Measurements from ENCODE around the gene SLC7A7. TPM values are rescaled to one million over a fixed set of nuclear protein-coding genes. Genes with fewer than 3 reads are reported as not detected.
"Not testable (repeated sequence)": the region's sequence is repeated elsewhere in the genome, so short reads cannot be mapped to it uniquely, and the experiment has no call there.

SLC7A7 gene
- polyA plus RNA-seq, 3 donors: 262 to 425 (median 371) TPM

GRCh38 chr14:22830443-22831010, 15.3 kb upstream of the SLC7A7 start:
- H3K4me1 ChIP-seq (ENCODE audit: control insufficient read depth in 1 of 2, insufficient read depth in 2 of 2, low read length in 2 of 2): peaks cover 15 to 22% of the 10 kb centered on the region in 2 donors
- H3K4me3 Mint-ChIP-seq: peak overlapping the region; percentile 90 to 96
- peak overlapping the region in 1 of 2 donors; percentile 85 for H3K27ac ChIP-seq (ENCODE audit: low read depth in 1 of 2, low read length in 2 of 2)
- H3K4me3 ChIP-seq (replicated peaks in 1 of 3; ENCODE audit: low read depth in 2 of 3, low read length in 3 of 3): peak overlapping the region; percentile 65 to 93 (median 77)
- H3K27ac Mint-ChIP-seq: peak overlapping the region in 6 of 7 donors; percentile 60 to 96 (median 94)
- peaks cover 16% of the 10 kb centered on the region for H3K4me1 Mint-ChIP-seq
- H3K9me3 Mint-ChIP-seq: peaks cover 0 to 7% (median 0%) of the 10 kb centered on the region in 7 donors
- TF ChIP-seq CTCF (IDR thresholded peaks at IDR 0.05): no peak
- peaks cover 32 to 34% of the 10 kb centered on the region in 2 donors for H3K36me3 Mint-ChIP-seq
- intact Hi-C loops (cut with micrococcal nuclease): no loop called here
- H3K4me2 ChIP-seq (replicated peaks; ENCODE audit: extremely low read depth, low read length, poor library complexity, severe bottlenecking): peak overlapping the region; percentile 97
- no CpG with 5 or more reads among the region's 3 CpGs for WGBS (ENCODE audit: insufficient coverage)
- peak overlapping the region; percentile 82 for H3K9ac ChIP-seq (ENCODE audit: insufficient read depth, low read length, poor library complexity, severe bottlenecking)
- peaks cover 12% of the 10 kb centered on the region for H3K79me2 ChIP-seq (ENCODE audit: insufficient read depth, low read length)
- peak overlapping the region; percentile 97 for H2AFZ ChIP-seq (ENCODE audit: insufficient read depth, low read depth, low read length, poor library complexity, severe bottlenecking)
- H3K36me3 ChIP-seq (replicated peaks in 1 of 2; ENCODE audit: control insufficient read depth in 1 of 2, insufficient read depth in 2 of 2, low read length in 2 of 2): peaks cover 17 to 22% of the 10 kb centered on the region in 2 donors
- peaks cover 2 to 6% (median 3%) of the 10 kb centered on the region in 3 donors for H3K27me3 Mint-ChIP-seq (ENCODE audit: low read depth in 3 of 3)
- no peaks in the 10 kb centered on the region for H3K9me3 ChIP-seq (replicated peaks in 1 of 2; ENCODE audit: control insufficient read depth in 1 of 2, insufficient read depth in 1 of 2, low read length in 2 of 2)
- no peaks in the 10 kb centered on the region for H3K27me3 ChIP-seq (ENCODE audit: control insufficient read depth in 2 of 2, insufficient read depth in 2 of 2, low read length in 2 of 2)
- H4K20me1 ChIP-seq (ENCODE audit: insufficient read depth, low read length): no peaks in the 10 kb centered on the region
- no peak for DNase-seq

- Histone ChIP-seq H3K9ac (ENCODE audit: insufficient read depth, low read length, poor library complexity, severe bottlenecking) (peak within 1 kb of the TSS; percentile 82), H3K36me3 (replicated peaks in 1 of 2; ENCODE audit: control insufficient read depth in 1 of 2, insufficient read depth in 2 of 2, low read length in 2 of 2) (peaks cover 17 to 18% of the 10 kb centered on the region in 2 donors), H3K9me3 (replicated peaks in 1 of 2; ENCODE audit: control insufficient read depth in 1 of 2, insufficient read depth in 1 of 2, low read length in 2 of 2) (no peaks in the 10 kb centered on the region), H3K79me2 (ENCODE audit: insufficient read depth, low read length) (peaks cover 12% of the 10 kb centered on the region), H3K27me3 (ENCODE audit: control insufficient read depth in 2 of 2, insufficient read depth in 2 of 2, low read length in 2 of 2) (no peaks in the 10 kb centered on the region), H3K27ac (ENCODE audit: low read depth in 1 of 2, low read length in 2 of 2) (peak within 1 kb of the TSS; percentile 18 to 85), H3K4me1 (ENCODE audit: control insufficient read depth in 1 of 2, insufficient read depth in 2 of 2, low read length in 2 of 2) (peaks cover 18 to 29% of the 10 kb centered on the region in 2 donors), H2AFZ (ENCODE audit: insufficient read depth, low read depth, low read length, poor library complexity, severe bottlenecking) (peak within 1 kb of the TSS; percentile 97), H4K20me1 (ENCODE audit: insufficient read depth, low read length) (no peaks in the 10 kb centered on the region), H3K4me2 (replicated peaks; ENCODE audit: extremely low read depth, low read length, poor library complexity, severe bottlenecking) (peak within 1 kb of the TSS; percentile 97), H3K4me3 (replicated peaks in 1 of 3; ENCODE audit: low read depth in 2 of 3, low read length in 3 of 3) (peak within 1 kb of the TSS; percentile 65 to 93 (median 77))
- WGBS (ENCODE audit: insufficient coverage): 0% methylated on average over 35 of the region's 41 CpGs
- Mint-ChIP-seq H3K36me3 (peaks cover 29 to 30% of the 10 kb centered on the region in 2 donors), H3K27ac (peak within 1 kb of the TSS; percentile 89 to 96 (median 94)), H3K9me3 (peaks cover 0 to 7% (median 0%) of the 10 kb centered on the region in 7 donors), H3K4me1 (peaks cover 19% of the 10 kb centered on the region), H3K4me3 (peak within 1 kb of the TSS; percentile 90 to 96), H3K27me3 (ENCODE audit: low read depth in 3 of 3) (peaks cover 2 to 6% (median 3%) of the 10 kb centered on the region in 3 donors)
- no peak for TF ChIP-seq CTCF (IDR thresholded peaks at IDR 0.05)
- DNase-seq: peak; percentile 91 to 93 (median 93)
- intact Hi-C loops (cut with micrococcal nuclease): no loop called here
These were observed 14.6 kb upstream of the SLC7A7 start, which contains the start of gene MRPL52 for GRCh38 chr14:22829661-22830442. TSS of gene MRPL52 (plus strand) at chr14:22829887. CDS start at chr14:22829913, 26 bp downstream.

- WGBS (ENCODE audit: insufficient coverage): 100% methylated on average over 2 of the region's 12 CpGs
- Histone ChIP-seq H3K9ac (ENCODE audit: insufficient read depth, low read length, poor library complexity, severe bottlenecking) (peak overlapping the region; percentile 82), H3K36me3 (replicated peaks in 1 of 2; ENCODE audit: control insufficient read depth in 1 of 2, insufficient read depth in 2 of 2, low read length in 2 of 2) (peaks cover 12 to 13% of the 10 kb centered on the region in 2 donors), H2AFZ (ENCODE audit: insufficient read depth, low read depth, low read length, poor library complexity, severe bottlenecking) (peak overlapping the region; percentile 97), H3K4me3 (replicated peaks in 1 of 3; ENCODE audit: low read depth in 2 of 3, low read length in 3 of 3) (peak overlapping the region; percentile 65 to 93 (median 77)), H3K4me1 (ENCODE audit: control insufficient read depth in 1 of 2, insufficient read depth in 2 of 2, low read length in 2 of 2) (peaks cover 25 to 36% of the 10 kb centered on the region in 2 donors), H3K79me2 (ENCODE audit: insufficient read depth, low read length) (peaks cover 12% of the 10 kb centered on the region), H3K4me2 (replicated peaks; ENCODE audit: extremely low read depth, low read length, poor library complexity, severe bottlenecking) (peak overlapping the region; percentile 97), H3K27ac (ENCODE audit: low read depth in 1 of 2, low read length in 2 of 2) (peak overlapping the region; percentile 18 to 85)
- Mint-ChIP-seq H3K27ac (peak overlapping the region; percentile 89 to 96 (median 94)), H3K36me3 (peaks cover 22 to 23% of the 10 kb centered on the region in 2 donors), H3K4me3 (peak overlapping the region; percentile 90 to 96), H3K4me1 (peaks cover 26% of the 10 kb centered on the region)
- H3K27me3 Mint-ChIP-seq (ENCODE audit: low read depth in 3 of 3); H3K9me3 ChIP-seq (replicated peaks in 1 of 2; ENCODE audit: control insufficient read depth in 1 of 2, insufficient read depth in 1 of 2, low read length in 2 of 2); DNase-seq; intact Hi-C loops (cut with micrococcal nuclease); H3K27me3 ChIP-seq (ENCODE audit: control insufficient read depth in 2 of 2, insufficient read depth in 2 of 2, low read length in 2 of 2); H4K20me1 ChIP-seq (ENCODE audit: insufficient read depth, low read length); H3K9me3 Mint-ChIP-seq: not testable (repeated sequence)
These were observed 13.9 kb upstream of the SLC7A7 start for GRCh38 chr14:22829076-22829660.

All from CD14-positive monocyte (primary cell).